Activated naive CD4-positive, alpha-beta T cell treated with anti-CD3 and anti-CD28 coated beads, Interleukin-2, amount 10 ng/mL, durations not matched to agents 7 days and 5 days (primary cell): ENCODE data around the gene TLR8.

ENCODE experiments used
- CTCF ChIA-PET: fragments of 350-600 bp; sonication (Branson Sonifier 250); formaldehyde crosslinking; loops from one replicate; lab custom pipeline; 2021; ENCODE audit warnings: antibody characterized with exemption; lab: Charles Lee
- DNase-seq: peaks from one replicate; pipeline ENCODE4 v3.0.0-alpha.2; 2020
- H3K27ac Mint-ChIP-seq: one replicate; pipeline ENCODE4 v1.8.0; 2021; ENCODE audit warnings: mild to moderate bottlenecking, moderate library complexity, mixed read lengths
- H3K27me3 Mint-ChIP-seq: one replicate; pipeline ENCODE4 v1.8.0; 2021; ENCODE audit warnings: mild to moderate bottlenecking, mixed read lengths
- H3K36me3 Mint-ChIP-seq: one replicate; pipeline ENCODE4 v1.8.0; 2021; ENCODE audit warnings: mixed read lengths
- H3K4me1 Mint-ChIP-seq: one replicate; pipeline ENCODE4 v1.8.0; 2021; ENCODE audit warnings: mixed read lengths
- H3K4me3 Mint-ChIP-seq: one replicate; pipeline ENCODE4 v1.8.0; 2021; ENCODE audit warnings: mild to moderate bottlenecking, moderate library complexity, mixed read lengths
- H3K9me3 Mint-ChIP-seq: one replicate; pipeline ENCODE4 v1.8.0; 2021; ENCODE audit warnings: mixed read lengths

The TLR8 gene

GRCh38 chrX:12906046-12906761 is at the start of gene TLR8:
TLR8 (plus strand) TSS chrX:12906620; CDS start chrX:12906707, 87 bp downstream.
- no peaks in the 10 kb centered on the region for H3K36me3 Mint-ChIP-seq
- H3K27ac Mint-ChIP-seq, result no peak within 1 kb of the TSS
- no peak for DNase-seq
- CTCF ChIA-PET, result no interaction called here
- no peak within 1 kb of the TSS for H3K4me3 Mint-ChIP-seq
- H3K9me3 Mint-ChIP-seq, result no peaks in the 10 kb centered on the region
- peaks cover 4% of the 10 kb centered on the region for H3K27me3 Mint-ChIP-seq
- peaks cover 13% of the 10 kb centered on the region for H3K4me1 Mint-ChIP-seq

GRCh38 chrX:12865359-12865758 is 41.1 kb upstream of the TLR8 start:
- CTCF ChIA-PET, result no interaction called here
- no peaks in the 10 kb centered on the region for H3K27me3 Mint-ChIP-seq
- H3K36me3 Mint-ChIP-seq, result peaks cover 2% of the 10 kb centered on the region
- no peak overlapping the region for H3K4me3 Mint-ChIP-seq
- DNase-seq, result no peak
- peaks cover 5% of the 10 kb centered on the region for H3K4me1 Mint-ChIP-seq
- no peaks in the 10 kb centered on the region for H3K9me3 Mint-ChIP-seq
- no peak overlapping the region for H3K27ac Mint-ChIP-seq

- H3K27ac Mint-ChIP-seq, result no peak within 1 kb of the TSS
These were observed 39.7 kb upstream of the TLR8 start, which contains the start of gene TLR7 for GRCh38 chrX:12866451-12867377. TLR7 (plus strand) TSS chrX:12867072; CDS start chrX:12867579, 507 bp downstream.

DNA sequence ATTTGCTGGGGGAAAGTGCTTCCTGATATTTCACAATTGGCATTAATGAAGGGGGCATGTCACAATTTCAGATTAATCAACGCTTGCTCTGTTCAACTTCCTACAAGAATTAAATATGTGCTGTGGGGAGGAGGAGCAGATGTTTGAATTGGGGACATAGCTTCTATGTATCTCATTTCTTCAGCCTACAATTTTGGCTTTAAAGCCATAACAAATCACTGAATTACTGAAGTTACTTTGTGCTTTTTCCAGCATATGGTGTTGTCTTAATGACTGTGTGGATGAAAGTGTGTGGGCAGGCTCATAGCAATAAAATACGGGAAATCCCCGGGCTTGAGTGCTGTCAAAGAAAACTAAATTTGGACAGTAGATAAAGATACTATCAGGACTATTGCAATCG is 38.7 kb upstream of the TLR8 start:
- CTCF ChIA-PET, result no interaction called here
- H3K27ac Mint-ChIP-seq, result no peak overlapping the region
- H3K27me3 Mint-ChIP-seq, result no peaks in the 10 kb centered on the region
- no peak overlapping the region for H3K4me3 Mint-ChIP-seq
- peaks cover 5% of the 10 kb centered on the region for H3K4me1 Mint-ChIP-seq
- peaks cover 2% of the 10 kb centered on the region for H3K36me3 Mint-ChIP-seq
- DNase-seq, result no peak
- H3K9me3 Mint-ChIP-seq, result no peaks in the 10 kb centered on the region

More at GRCh38 chrX:12866451-12867377, 39.7 kb upstream of the TLR8 start, which contains the start of gene TLR7:
- H3K27me3 Mint-ChIP-seq, result no peaks in the 10 kb centered on the region
- H3K4me1 Mint-ChIP-seq, result peaks cover 5% of the 10 kb centered on the region
- CTCF ChIA-PET, result no interaction called here
- peaks cover 2% of the 10 kb centered on the region for H3K36me3 Mint-ChIP-seq
- H3K4me3 Mint-ChIP-seq, result no peak within 1 kb of the TSS
- DNase-seq, result no peak
- H3K9me3 Mint-ChIP-seq, result no peaks in the 10 kb centered on the region

GRCh38 chrX:12868747-12869146 is 37.7 kb upstream of the TLR8 start:
- CTCF ChIA-PET, result no interaction called here
- H3K27ac Mint-ChIP-seq, result no peak overlapping the region
- H3K4me3 Mint-ChIP-seq, result no peak overlapping the region

DNA sequence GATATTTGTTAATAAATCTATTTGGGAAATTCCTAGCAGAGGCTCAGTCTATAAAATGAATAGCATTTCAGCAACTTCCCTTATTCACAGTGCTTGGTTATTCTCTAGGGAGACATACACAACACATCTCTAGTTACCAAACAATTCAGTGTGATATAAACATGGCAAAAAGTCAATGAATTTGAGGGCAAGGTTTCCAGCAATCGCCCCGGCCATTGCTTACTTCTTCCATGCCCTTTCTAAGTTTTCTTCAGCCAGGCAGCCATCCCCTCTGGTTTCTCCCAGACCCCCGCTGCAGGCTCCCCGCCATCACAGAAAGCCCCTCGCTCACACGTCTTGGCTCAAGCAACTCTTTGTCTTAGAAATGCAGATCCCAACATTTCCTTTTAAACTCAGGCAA is 35.2 kb upstream of the TLR8 start:
- no peak overlapping the region for H3K27ac Mint-ChIP-seq
- peaks cover 5% of the 10 kb centered on the region for H3K4me1 Mint-ChIP-seq
- H3K4me3 Mint-ChIP-seq, result no peak overlapping the region
- no peak for DNase-seq
- CTCF ChIA-PET, result no interaction called here
- H3K9me3 Mint-ChIP-seq, result no peaks in the 10 kb centered on the region
- H3K36me3 Mint-ChIP-seq, result peaks cover 2% of the 10 kb centered on the region
- H3K27me3 Mint-ChIP-seq, result no peaks in the 10 kb centered on the region

More at GRCh38 chrX:12868747-12869146, 37.7 kb upstream of the TLR8 start:
- no peak for DNase-seq
- H3K27me3 Mint-ChIP-seq, result no peaks in the 10 kb centered on the region
- peaks cover 2% of the 10 kb centered on the region for H3K36me3 Mint-ChIP-seq
- H3K9me3 Mint-ChIP-seq, result no peaks in the 10 kb centered on the region
- peaks cover 5% of the 10 kb centered on the region for H3K4me1 Mint-ChIP-seq

DNA sequence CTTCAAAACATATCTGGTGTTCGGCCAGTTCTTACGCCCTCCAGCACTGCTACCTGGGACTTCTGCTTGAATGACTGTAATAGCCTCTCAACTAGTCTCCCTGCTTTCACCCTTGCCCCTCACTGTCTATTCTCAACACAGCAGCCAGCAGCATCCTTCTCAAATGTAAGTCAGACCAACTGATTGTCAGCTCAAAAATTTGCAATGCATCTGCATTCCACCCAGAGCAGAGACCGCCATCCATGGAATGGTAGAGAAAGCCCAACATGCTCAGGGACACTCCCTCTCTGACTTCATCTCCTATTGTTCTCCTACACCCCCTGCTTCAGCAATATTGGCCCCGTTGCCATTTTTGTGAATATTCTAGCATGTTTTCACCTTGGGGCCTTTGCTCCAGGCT is 33.7 kb upstream of the TLR8 start:
- no peaks in the 10 kb centered on the region for H3K27me3 Mint-ChIP-seq
- H3K9me3 Mint-ChIP-seq, result no peaks in the 10 kb centered on the region
- H3K4me3 Mint-ChIP-seq, result no peak overlapping the region
- CTCF ChIA-PET, result no interaction called here
- no peak for DNase-seq
- peaks cover 2% of the 10 kb centered on the region for H3K36me3 Mint-ChIP-seq
- no peak overlapping the region for H3K27ac Mint-ChIP-seq
- H3K4me1 Mint-ChIP-seq, result no peaks in the 10 kb centered on the region

GRCh38 chrX:12874581-12874980 is 31.8 kb upstream of the TLR8 start:
- Mint-ChIP-seq H3K27ac (no peak overlapping the region), H3K9me3 (no peaks in the 10 kb centered on the region), H3K36me3 (no peaks in the 10 kb centered on the region), H3K4me3 (no peak overlapping the region), H3K4me1 (no peaks in the 10 kb centered on the region), H3K27me3 (no peaks in the 10 kb centered on the region)
- no peak for DNase-seq
- CTCF ChIA-PET, result no interaction called here

DNA sequence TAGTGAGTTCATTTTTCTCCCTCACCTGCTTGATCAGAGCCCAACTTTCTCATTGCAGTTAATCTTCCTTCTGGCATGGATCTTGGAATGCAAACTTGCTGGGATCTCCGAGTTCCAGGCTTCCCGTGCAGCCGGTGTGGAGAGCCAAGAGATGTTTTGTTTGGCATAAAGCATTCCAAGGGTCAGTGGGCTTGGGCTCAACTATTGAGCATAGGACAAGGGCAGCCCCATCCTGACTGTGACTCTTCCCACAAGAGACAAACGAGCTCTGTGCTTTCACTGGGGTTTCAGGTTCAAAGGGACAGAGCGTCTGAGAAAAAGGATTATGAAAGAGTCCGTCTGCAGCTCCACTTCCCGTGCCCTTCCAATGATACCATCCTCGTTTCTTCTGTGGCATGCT is 29.0 kb upstream of the TLR8 start:
- H3K4me3 Mint-ChIP-seq, result no peak overlapping the region
- no peak overlapping the region for H3K27ac Mint-ChIP-seq
- CTCF ChIA-PET, result no interaction called here
- H3K9me3 Mint-ChIP-seq, result no peaks in the 10 kb centered on the region
- H3K4me1 Mint-ChIP-seq, result no peaks in the 10 kb centered on the region
- DNase-seq, result no peak
- no peaks in the 10 kb centered on the region for H3K36me3 Mint-ChIP-seq
- no peaks in the 10 kb centered on the region for H3K27me3 Mint-ChIP-seq

- no peak overlapping the region for H3K27ac Mint-ChIP-seq
- no peak for DNase-seq
- H3K4me3 Mint-ChIP-seq, result no peak overlapping the region
- H3K36me3 Mint-ChIP-seq, result no peaks in the 10 kb centered on the region
- H3K9me3 Mint-ChIP-seq, result no peaks in the 10 kb centered on the region
- H3K27me3 Mint-ChIP-seq, result no peaks in the 10 kb centered on the region
- H3K4me1 Mint-ChIP-seq, result no peaks in the 10 kb centered on the region
- CTCF ChIA-PET, result no interaction called here
These were observed 27.9 kb upstream of the TLR8 start for GRCh38 chrX:12878536-12878935.

- Mint-ChIP-seq H3K27me3 (peaks cover 4% of the 10 kb centered on the region), H3K9me3 (no peaks in the 10 kb centered on the region), H3K4me3 (no peak overlapping the region), H3K27ac (no peak overlapping the region), H3K36me3 (no peaks in the 10 kb centered on the region), H3K4me1 (no peaks in the 10 kb centered on the region)
- CTCF ChIA-PET, result no interaction called here
- DNase-seq, result no peak
These were observed 24.5 kb upstream of the TLR8 start for GRCh38 chrX:12881914-12882313.

DNA sequence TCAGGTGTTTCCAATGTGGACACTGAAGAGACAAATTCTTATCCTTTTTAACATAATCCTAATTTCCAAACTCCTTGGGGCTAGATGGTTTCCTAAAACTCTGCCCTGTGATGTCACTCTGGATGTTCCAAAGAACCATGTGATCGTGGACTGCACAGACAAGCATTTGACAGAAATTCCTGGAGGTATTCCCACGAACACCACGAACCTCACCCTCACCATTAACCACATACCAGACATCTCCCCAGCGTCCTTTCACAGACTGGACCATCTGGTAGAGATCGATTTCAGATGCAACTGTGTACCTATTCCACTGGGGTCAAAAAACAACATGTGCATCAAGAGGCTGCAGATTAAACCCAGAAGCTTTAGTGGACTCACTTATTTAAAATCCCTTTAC is 20.9 kb upstream of the TLR8 start:
- no peak for DNase-seq
- H3K36me3 Mint-ChIP-seq, result peaks cover 3% of the 10 kb centered on the region
- no peak overlapping the region for H3K27ac Mint-ChIP-seq
- peaks cover 12% of the 10 kb centered on the region for H3K4me1 Mint-ChIP-seq
- CTCF ChIA-PET, result interaction anchor here (1.1 kb wide), 1 partner anchor 71 kb away, joined by 3 read pairs; no protein-coding TSS in a partner anchor
- H3K9me3 Mint-ChIP-seq, result no peaks in the 10 kb centered on the region
- H3K27me3 Mint-ChIP-seq, result peaks cover 8% of the 10 kb centered on the region
- no peak overlapping the region for H3K4me3 Mint-ChIP-seq

GRCh38 chrX:12886545-12886944 is 19.9 kb upstream of the TLR8 start:
- H3K27me3 Mint-ChIP-seq, result peaks cover 8% of the 10 kb centered on the region
- no peak for DNase-seq
- no peak overlapping the region for H3K4me3 Mint-ChIP-seq
- H3K36me3 Mint-ChIP-seq, result peaks cover 3% of the 10 kb centered on the region
- H3K9me3 Mint-ChIP-seq, result no peaks in the 10 kb centered on the region
- no peak overlapping the region for H3K27ac Mint-ChIP-seq
- CTCF ChIA-PET, result no interaction called here
- H3K4me1 Mint-ChIP-seq, result peaks cover 23% of the 10 kb centered on the region

- DNase-seq, result no peak
- CTCF ChIA-PET, result no interaction called here
- no peak overlapping the region for H3K4me3 Mint-ChIP-seq
- H3K27me3 Mint-ChIP-seq, result peaks cover 8% of the 10 kb centered on the region
- no peak overlapping the region for H3K27ac Mint-ChIP-seq
- H3K36me3 Mint-ChIP-seq, result peaks cover 4% of the 10 kb centered on the region
- H3K4me1 Mint-ChIP-seq, result peaks cover 29% of the 10 kb centered on the region
- no peaks in the 10 kb centered on the region for H3K9me3 Mint-ChIP-seq
These were observed 19.3 kb upstream of the TLR8 start for GRCh38 chrX:12887141-12887540.
